GM21723 (cell line): ENCODE data around the gene SKI.

Source experiments
- ATAC-seq: cut with Tn5 transposase; IDR thresholded peaks from one replicate; pipeline ENCODE4 v1.9.1; 2021; ENCODE audit warnings: mild to moderate bottlenecking, moderate library complexity; ENCODE audit not compliant: unreplicated experiment

Gene SKI

GRCh38 chr1:2335721-2336455 is 107.8 kb downstream of the SKI start:
- no peak for ATAC-seq

GRCh38 chr1:2336499-2336898 is 108.4 kb downstream of the SKI start:
- ATAC-seq = no peak

GRCh38 chr1:2337081-2337480 is 109.0 kb downstream of the SKI start:
- no peak for ATAC-seq

- no peak for ATAC-seq
Observed at GRCh38 chr1:2337501-2337900, 109.4 kb downstream of the SKI start.

GRCh38 chr1:2339206-2340085 is 111.3 kb downstream of the SKI start:
- ATAC-seq = no peak

- ATAC-seq = no peak
Observed at GRCh38 chr1:2340086-2340917, 112.2 kb downstream of the SKI start.

GRCh38 chr1:2340918-2341254 is 112.8 kb downstream of the SKI start:
- no peak for ATAC-seq

- ATAC-seq = no peak
Observed at GRCh38 chr1:2341706-2342383, 113.7 kb downstream of the SKI start.

GRCh38 chr1:2342384-2343022 is 114.4 kb downstream of the SKI start:
- ATAC-seq = no peak

- ATAC-seq = no peak
Observed at GRCh38 chr1:2343023-2343935, 115.2 kb downstream of the SKI start.

- no peak for ATAC-seq
Observed at GRCh38 chr1:2344121-2344681, 116.1 kb downstream of the SKI start.

- ATAC-seq = no peak
Observed at GRCh38 chr1:2344744-2345296, 116.7 kb downstream of the SKI start.

- ATAC-seq = no peak
Observed at GRCh38 chr1:2345297-2346075, 117.4 kb downstream of the SKI start.

GRCh38 chr1:2346691-2347408 is 118.7 kb downstream of the SKI start:
- ATAC-seq = no peak

GRCh38 chr1:2347409-2347785 is 119.3 kb downstream of the SKI start:
- no peak for ATAC-seq

GRCh38 chr1:2347896-2348295 is 119.8 kb downstream of the SKI start:
- no peak for ATAC-seq
